Liver (tissue), 3 donors: Measurements from ENCODE around the gene CTTN.

Experiments used
- CTCF ChIP-seq: fragments of 150-350 bp; IDR thresholded peaks from 2 replicates; pipeline ENCODE4 v1.5.1; 2017; ENCODE audit warnings: improper control_type of control experiment, low read depth, low read length; ENCODE audit not compliant: missing input control
- HNF4A ChIP-seq, 2 donors: conservative IDR thresholded peaks; 2 replicates each; pipeline ENCODE4 v1.6.1; 2016; ENCODE audit warnings: antibody characterized with exemption in 2 of 2, mild to moderate bottlenecking in 2 of 2
- JUND ChIP-seq, 2 donors: IDR thresholded peaks; 2 replicates each; pipeline ENCODE4 v1.6.1; 2016; ENCODE audit warnings: antibody characterized with exemption in 2 of 2
- NR2F2 ChIP-seq: IDR thresholded peaks from 2 replicates; pipeline ENCODE4 v1.6.1; 2016; ENCODE audit warnings: antibody characterized with exemption
- RAD21 ChIP-seq, 2 donors: IDR thresholded peaks; 2 replicates each; pipeline ENCODE4 v1.6.1; 2016; ENCODE audit warnings: antibody characterized with exemption in 2 of 2, mild to moderate bottlenecking in 2 of 2
- SP1 ChIP-seq: IDR thresholded peaks from 2 replicates; pipeline ENCODE4 v1.6.1; 2018; ENCODE audit warnings: antibody characterized with exemption, mild to moderate bottlenecking
- TAF1 ChIP-seq: conservative IDR thresholded peaks from 2 replicates; pipeline ENCODE4 v1.6.1; 2016; ENCODE audit warnings: antibody characterized with exemption, mild to moderate bottlenecking
- YY1 ChIP-seq: IDR thresholded peaks from 2 replicates; pipeline ENCODE4 v1.6.1; 2016; ENCODE audit warnings: antibody characterized with exemption, mild to moderate bottlenecking
- ZBTB33 ChIP-seq: IDR thresholded peaks from 2 replicates; pipeline ENCODE4 v1.6.1; 2016; ENCODE audit warnings: antibody characterized with exemption
- TF ChIP-seq, protein P1 (sequence below): IDR thresholded peaks from 2 replicates; pipeline ENCODE4 v1.6.1; 2016; ENCODE audit warnings: antibody characterized with exemption, mild to moderate bottlenecking
- donor health status: healthy.
- donor health status: healthy.

DNA sequence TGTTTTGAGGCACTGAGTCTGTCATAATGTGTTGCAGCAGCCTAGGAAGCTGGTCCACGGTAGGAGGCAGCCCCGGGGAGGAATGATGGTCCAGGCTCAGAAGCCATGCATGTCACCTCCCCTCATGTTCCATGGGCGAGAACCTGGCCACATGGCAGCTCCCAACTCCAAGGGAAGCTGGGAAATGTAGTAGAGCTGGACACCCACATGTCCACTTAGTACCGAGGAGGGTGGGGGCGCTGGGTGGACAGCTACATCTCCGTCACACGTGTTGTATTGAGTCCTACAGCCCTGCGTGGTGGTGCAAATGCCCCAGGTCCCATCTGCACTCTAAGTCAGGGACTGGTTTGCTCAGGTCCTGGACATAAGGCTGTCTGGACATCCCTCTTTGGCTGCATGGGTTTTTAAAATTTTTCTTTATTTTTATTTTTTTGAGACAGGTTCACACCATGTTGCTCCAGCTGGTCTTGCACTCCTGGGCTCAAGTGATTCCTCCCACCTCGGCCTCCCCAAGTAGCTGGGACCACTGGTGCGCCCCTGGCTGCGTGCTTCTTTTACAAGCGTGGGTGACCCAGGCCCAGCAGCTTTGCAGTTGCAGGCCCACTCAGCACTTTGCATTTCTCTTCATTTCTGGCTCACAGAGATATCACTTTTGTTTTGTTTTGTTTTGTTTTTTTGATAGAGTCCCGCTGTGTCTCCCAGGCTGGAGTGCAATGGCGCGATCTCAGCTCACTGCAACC, 3.9 kb upstream of the CTTN start:
- TF ChIP-seq CTCF = no peak
- no peak for TF ChIP-seq RAD21 (IDR thresholded peaks at IDR 0.05)
- TF ChIP-seq SP1 = no peak
- TF ChIP-seq, protein P1, sequence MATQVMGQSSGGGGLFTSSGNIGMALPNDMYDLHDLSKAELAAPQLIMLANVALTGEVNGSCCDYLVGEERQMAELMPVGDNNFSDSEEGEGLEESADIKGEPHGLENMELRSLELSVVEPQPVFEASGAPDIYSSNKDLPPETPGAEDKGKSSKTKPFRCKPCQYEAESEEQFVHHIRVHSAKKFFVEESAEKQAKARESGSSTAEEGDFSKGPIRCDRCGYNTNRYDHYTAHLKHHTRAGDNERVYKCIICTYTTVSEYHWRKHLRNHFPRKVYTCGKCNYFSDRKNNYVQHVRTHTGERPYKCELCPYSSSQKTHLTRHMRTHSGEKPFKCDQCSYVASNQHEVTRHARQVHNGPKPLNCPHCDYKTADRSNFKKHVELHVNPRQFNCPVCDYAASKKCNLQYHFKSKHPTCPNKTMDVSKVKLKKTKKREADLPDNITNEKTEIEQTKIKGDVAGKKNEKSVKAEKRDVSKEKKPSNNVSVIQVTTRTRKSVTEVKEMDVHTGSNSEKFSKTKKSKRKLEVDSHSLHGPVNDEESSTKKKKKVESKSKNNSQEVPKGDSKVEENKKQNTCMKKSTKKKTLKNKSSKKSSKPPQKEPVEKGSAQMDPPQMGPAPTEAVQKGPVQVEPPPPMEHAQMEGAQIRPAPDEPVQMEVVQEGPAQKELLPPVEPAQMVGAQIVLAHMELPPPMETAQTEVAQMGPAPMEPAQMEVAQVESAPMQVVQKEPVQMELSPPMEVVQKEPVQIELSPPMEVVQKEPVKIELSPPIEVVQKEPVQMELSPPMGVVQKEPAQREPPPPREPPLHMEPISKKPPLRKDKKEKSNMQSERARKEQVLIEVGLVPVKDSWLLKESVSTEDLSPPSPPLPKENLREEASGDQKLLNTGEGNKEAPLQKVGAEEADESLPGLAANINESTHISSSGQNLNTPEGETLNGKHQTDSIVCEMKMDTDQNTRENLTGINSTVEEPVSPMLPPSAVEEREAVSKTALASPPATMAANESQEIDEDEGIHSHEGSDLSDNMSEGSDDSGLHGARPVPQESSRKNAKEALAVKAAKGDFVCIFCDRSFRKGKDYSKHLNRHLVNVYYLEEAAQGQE = no peak
- no peak for TF ChIP-seq JUND (IDR thresholded peaks at IDR 0.05)
- TF ChIP-seq YY1 = no peak
- no peak for TF ChIP-seq ZBTB33
- TF ChIP-seq NR2F2 = no peak
- no peak for TF ChIP-seq TAF1
- no peak for TF ChIP-seq HNF4A (conservative IDR thresholded peaks at IDR 0.05)
